NCI-H1092 (cell line): ENCODE measurements around the gene MPL.
"Not testable (repeated sequence)": the region's sequence is repeated elsewhere in the genome, so short reads cannot be mapped to it uniquely, and the experiment has no call there.

ENCODE experiments used
- DNase-seq: peaks from one replicate; lab custom pipeline; 2025; lab: John Stamatoyannopoulos, UW

The MPL gene

GRCh38 chr1:43357251-43357650 lies 19.6 kb downstream of the MPL start:
- DNase-seq: no peak

- DNase-seq: peak; percentile 17
Measured at GRCh38 chr1:43358121-43358745, 20.6 kb downstream of the MPL start.

GRCh38 chr1:43358746-43359693 lies 21.4 kb downstream of the MPL start, which contains the start of gene CDC20:
TSS of gene CDC20 (plus strand) at chr1:43358981. CDS start at chr1:43359216, 235 bp downstream.
- DNase-seq: peak; percentile 99

GRCh38 chr1:43359696-43360095 lies 22.1 kb downstream of the MPL start:
- no peak for DNase-seq

GRCh38 chr1:43360616-43361015 lies 23.0 kb downstream of the MPL start:
- DNase-seq: no peak

GRCh38 chr1:43363283-43363934 lies 25.8 kb downstream of the MPL start:
- DNase-seq: no peak

GRCh38 chr1:43363935-43364525 lies 26.4 kb downstream of the MPL start:
- no peak for DNase-seq

GRCh38 chr1:43365678-43366077 lies 28.1 kb downstream of the MPL start:
- DNase-seq: no peak

GRCh38 chr1:43366179-43366578 lies 28.6 kb downstream of the MPL start:
- DNase-seq: no peak

- DNase-seq: no peak
Measured at GRCh38 chr1:43366601-43367025, 29.0 kb downstream of the MPL start.

- no peak for DNase-seq
Measured at GRCh38 chr1:43367026-43367903, 29.6 kb downstream of the MPL start.

GRCh38 chr1:43367904-43368645 lies 30.5 kb downstream of the MPL start, which contains the start of gene ELOVL1:
TSS of gene ELOVL1 (minus strand) at chr1:43368011. CDS start at chr1:43365609, 2,402 bp downstream.
- DNase-seq: peak; percentile 83

GRCh38 chr1:43368646-43369020 lies 31.0 kb downstream of the MPL start:
- DNase-seq: no peak

- not testable (repeated sequence) for DNase-seq
Measured at GRCh38 chr1:43369779-43370178, 32.2 kb downstream of the MPL start.

- no peak for DNase-seq
Measured at GRCh38 chr1:43370564-43370963, 32.9 kb downstream of the MPL start.

- no peak for DNase-seq
Measured at GRCh38 chr1:43372172-43372571, 34.6 kb downstream of the MPL start.

- no peak for DNase-seq
Measured at GRCh38 chr1:43373066-43373940, 35.7 kb downstream of the MPL start.

- no peak for DNase-seq
Measured at GRCh38 chr1:43376723-43377235, 39.2 kb downstream of the MPL start.

GRCh38 chr1:43377831-43378230 lies 40.2 kb downstream of the MPL start:
- no peak for DNase-seq
